ENCODE measurements around the gene TPD52L1.

TPD52L1 gene

GRCh38 chr6:125205931-125206330, 52.4 kb downstream of the TPD52L1 start:
- ATAC-seq = no peak
- TF ChIP-seq TSHZ2 (CRISPR knock-in tag; IDR thresholded peaks at IDR 0.05) (no peak), ZNF70 (CRISPR knock-in tag; IDR thresholded peaks at IDR 0.05) (no peak), ISL1 (CRISPR knock-in tag; IDR thresholded peaks at IDR 0.05) (no peak), POU6F1 (CRISPR knock-in tag; IDR thresholded peaks at IDR 0.05; ENCODE audit: borderline replicate concordance, low read depth) (no peak), ZNF565 (CRISPR knock-in tag; conservative IDR thresholded peaks at IDR 0.05; ENCODE audit: low read depth) (no peak), CSDC2 (CRISPR knock-in tag; IDR thresholded peaks at IDR 0.05) (no peak), PATZ1 (CRISPR knock-in tag; IDR thresholded peaks at IDR 0.05; ENCODE audit: borderline replicate concordance) (no peak), PPARA (CRISPR knock-in tag; IDR thresholded peaks at IDR 0.05; ENCODE audit: borderline replicate concordance) (no peak), TCF4 (CRISPR knock-in tag; IDR thresholded peaks at IDR 0.05; ENCODE audit: borderline replicate concordance) (no peak), ZC3H10 (CRISPR knock-in tag; IDR thresholded peaks at IDR 0.05) (no peak), CREB5 (CRISPR knock-in tag; IDR thresholded peaks at IDR 0.05; ENCODE audit: low read depth) (no peak), TOX (CRISPR knock-in tag; IDR thresholded peaks at IDR 0.05; ENCODE audit: borderline replicate concordance) (no peak), OSR1 (CRISPR knock-in tag; IDR thresholded peaks at IDR 0.05) (no peak), ZFP3 (CRISPR knock-in tag; IDR thresholded peaks at IDR 0.05) (no peak), CSRNP3 (CRISPR knock-in tag; IDR thresholded peaks at IDR 0.05) (no peak), RARB (CRISPR knock-in tag; IDR thresholded peaks at IDR 0.05) (no peak), ZFP30 (CRISPR knock-in tag; IDR thresholded peaks at IDR 0.05) (no peak), SNAI2 (CRISPR knock-in tag; IDR thresholded peaks at IDR 0.05) (no peak), GLIS3 (CRISPR knock-in tag; IDR thresholded peaks at IDR 0.05) (no peak), ZNF8 (CRISPR knock-in tag; IDR thresholded peaks at IDR 0.05) (no peak)

GRCh38 chr6:125206389-125206788, 52.8 kb downstream of the TPD52L1 start:
- no peak for ATAC-seq
- TF ChIP-seq PPARA (CRISPR knock-in tag; IDR thresholded peaks at IDR 0.05; ENCODE audit: borderline replicate concordance) = no peak
- TF ChIP-seq ZNF70 (CRISPR knock-in tag; IDR thresholded peaks at IDR 0.05) = no peak
- TF ChIP-seq TSHZ2 (CRISPR knock-in tag; IDR thresholded peaks at IDR 0.05) = no peak
- TF ChIP-seq TCF4 (CRISPR knock-in tag; IDR thresholded peaks at IDR 0.05; ENCODE audit: borderline replicate concordance) = no peak
- TF ChIP-seq ISL1 (CRISPR knock-in tag; IDR thresholded peaks at IDR 0.05) = no peak
- no peak for TF ChIP-seq PATZ1 (CRISPR knock-in tag; IDR thresholded peaks at IDR 0.05; ENCODE audit: borderline replicate concordance)
- no peak for TF ChIP-seq GLIS3 (CRISPR knock-in tag; IDR thresholded peaks at IDR 0.05)
- TF ChIP-seq RARB (CRISPR knock-in tag; IDR thresholded peaks at IDR 0.05) = no peak

Data from SK-N-SH treated with all-trans-retinoic acid at 6 μM for 48 hours (cell line).